HEK293 (cell line): ENCODE data around the gene ANO2.
"Not testable (repeated sequence)": the region's sequence is repeated elsewhere in the genome, so short reads cannot be mapped to it uniquely, and the experiment has no call there.

Experiments
- CTCF ChIA-PET: fragments of 350-600 bp; formaldehyde crosslinking; extraction: SDS; loops from one replicate; lab custom pipeline; 2021; ENCODE audit warnings: antibody characterized with exemption; lab: Yijun Ruan, JAX
- POLR2A ChIA-PET: fragments of 300-600 bp; formaldehyde crosslinking; extraction: SDS; loops from one replicate; lab custom pipeline; 2020; ENCODE audit warnings: antibody characterized with exemption, inconsistent platforms; lab: Yijun Ruan, JAX
- H3K27ac ChIP-seq: fragments of 200-500 bp; sonication (Bioruptor generic); 2 replicates; pipeline ENCODE4 v1.5.1; 2014; ENCODE audit warnings: low read depth, low read length, control low read depth, inconsistent platforms; ENCODE audit errors: extremely low read depth
- H3K36me3 ChIP-seq, 2 experiments: fragments of 200-500 bp in 1 of 2; sonication (Bioruptor generic) in 1 of 2; 1 replicate in 1 of 2; 2 replicates in 1 of 2; pipeline ENCODE4 v1.5.1; 2014 to 2017; ENCODE audit warnings: inconsistent platforms in 2 of 2, low read length in 2 of 2; ENCODE audit not compliant: control insufficient read depth in 2 of 2, insufficient read depth in 1 of 2
- H3K4me1 ChIP-seq: fragments of 200-500 bp; sonication (Bioruptor generic); 2 replicates; pipeline ENCODE4 v1.5.1; 2014; ENCODE audit warnings: mild to moderate bottlenecking, low read length, inconsistent platforms; ENCODE audit not compliant: control insufficient read depth, insufficient read depth
- H3K4me3 ChIP-seq: 2 replicates; pipeline ENCODE4 v1.5.1; 2011; ENCODE audit warnings: low read depth, mild to moderate bottlenecking, control low read depth, low read length, moderate library complexity
- H3K9me3 ChIP-seq: fragments of 200-500 bp; sonication (Bioruptor generic); 2 replicates; pipeline ENCODE4 v1.5.1; 2014; ENCODE audit warnings: low read depth, low read length, inconsistent platforms; ENCODE audit not compliant: control insufficient read depth, insufficient read depth
- BCL11B ChIP-seq: fragments of 450-650 bp; formaldehyde crosslinking; IDR thresholded peaks from 2 replicates; pipeline ENCODE4 v1.5.1; 2016; ENCODE audit warnings: low read depth, missing biosample characterization, missing genetic modification characterization
- RBAK ChIP-seq: fragments of 450-650 bp; formaldehyde crosslinking; IDR thresholded peaks from 2 replicates; pipeline ENCODE4 v1.5.1; 2016; ENCODE audit warnings: missing biosample characterization, missing genetic modification characterization
- SCRT2 ChIP-seq: fragments of 450-650 bp; formaldehyde crosslinking; IDR thresholded peaks from 2 replicates; pipeline ENCODE4 v1.5.1; 2016; ENCODE audit warnings: missing biosample characterization, missing genetic modification characterization
- SETDB1 ChIP-seq: IDR thresholded peaks from one replicate; pipeline ENCODE4 v1.6.1; 2017; ENCODE audit warnings: mild to moderate bottlenecking, low read length, moderate library complexity, mixed read lengths; ENCODE audit not compliant: insufficient read length
- ZBTB20 ChIP-seq: fragments of 450-650 bp; formaldehyde crosslinking; IDR thresholded peaks from 2 replicates; pipeline ENCODE4 v1.5.1; 2016; ENCODE audit warnings: missing biosample characterization, missing genetic modification characterization
- ZBTB21 ChIP-seq: fragments of 450-650 bp; formaldehyde crosslinking; IDR thresholded peaks from 2 replicates; pipeline ENCODE4 v1.5.1; 2017; ENCODE audit warnings: missing biosample characterization, missing genetic modification characterization
- ZFHX2 ChIP-seq: fragments of 450-650 bp; formaldehyde crosslinking; conservative IDR thresholded peaks from 2 replicates; pipeline ENCODE4 v1.5.1; 2016; ENCODE audit warnings: missing biosample characterization, missing genetic modification characterization
- ZNF140 ChIP-seq: fragments of 450-650 bp; formaldehyde crosslinking; IDR thresholded peaks from 2 replicates; pipeline ENCODE4 v1.5.1; 2016; ENCODE audit warnings: missing biosample characterization, missing genetic modification characterization
- ZNF175 ChIP-seq: fragments of 450-650 bp; formaldehyde crosslinking; IDR thresholded peaks from 2 replicates; pipeline ENCODE4 v1.5.1; 2016; ENCODE audit warnings: missing biosample characterization, missing genetic modification characterization
- ZNF184 ChIP-seq: fragments of 450-650 bp; IDR thresholded peaks from 2 replicates; pipeline ENCODE4 v1.5.1; 2018; ENCODE audit warnings: missing biosample characterization, mild to moderate bottlenecking, missing genetic modification characterization
- ZNF423 ChIP-seq: fragments of 450-650 bp; formaldehyde crosslinking; IDR thresholded peaks from 2 replicates; pipeline ENCODE4 v1.5.1; 2016; ENCODE audit warnings: missing biosample characterization, missing genetic modification characterization
- ZNF501 ChIP-seq: fragments of 450-650 bp; formaldehyde crosslinking; IDR thresholded peaks from 2 replicates; pipeline ENCODE4 v1.5.1; 2016; ENCODE audit warnings: missing biosample characterization, missing genetic modification characterization
- ZNF623 ChIP-seq: fragments of 450-650 bp; formaldehyde crosslinking; IDR thresholded peaks from 2 replicates; pipeline ENCODE4 v1.5.1; 2016; ENCODE audit warnings: missing biosample characterization, missing genetic modification characterization
- ZNF768 ChIP-seq: fragments of 450-650 bp; formaldehyde crosslinking; IDR thresholded peaks from 2 replicates; pipeline ENCODE4 v1.5.1; 2018; ENCODE audit warnings: missing biosample characterization, mild to moderate bottlenecking, missing genetic modification characterization
- ZNF843 ChIP-seq: fragments of 450-650 bp; formaldehyde crosslinking; IDR thresholded peaks from 2 replicates; pipeline ENCODE4 v1.5.1; 2016; ENCODE audit warnings: missing biosample characterization, missing genetic modification characterization
- ZSCAN16 ChIP-seq: fragments of 450-650 bp; formaldehyde crosslinking; IDR thresholded peaks from 2 replicates; pipeline ENCODE4 v1.5.1; 2016; ENCODE audit warnings: missing biosample characterization, missing genetic modification characterization
- TF ChIP-seq, protein P1 (sequence below): fragments of 450-650 bp; formaldehyde crosslinking; conservative IDR thresholded peaks from 2 replicates; pipeline ENCODE4 v1.5.1; 2016; ENCODE audit warnings: low read depth, missing biosample characterization, missing genetic modification characterization
- TF ChIP-seq, protein P2 (sequence below): fragments of 450-650 bp; formaldehyde crosslinking; IDR thresholded peaks from 2 replicates; pipeline ENCODE4 v1.5.1; 2016; ENCODE audit warnings: missing biosample characterization, missing genetic modification characterization
- TF ChIP-seq, protein P3 (sequence below): fragments of 450-650 bp; formaldehyde crosslinking; IDR thresholded peaks from 2 replicates; pipeline ENCODE4 v1.5.1; 2016; ENCODE audit warnings: missing biosample characterization, missing genetic modification characterization
- TF ChIP-seq, protein P4 (sequence below): fragments of 450-650 bp; IDR thresholded peaks from 2 replicates; pipeline ENCODE4 v1.5.1; 2018; ENCODE audit warnings: missing biosample characterization, missing genetic modification characterization
- TF ChIP-seq, protein P5 (sequence below): fragments of 450-650 bp; formaldehyde crosslinking; IDR thresholded peaks from 2 replicates; pipeline ENCODE4 v1.5.1; 2016; ENCODE audit warnings: missing biosample characterization, missing genetic modification characterization

The ANO2 gene

DNA sequence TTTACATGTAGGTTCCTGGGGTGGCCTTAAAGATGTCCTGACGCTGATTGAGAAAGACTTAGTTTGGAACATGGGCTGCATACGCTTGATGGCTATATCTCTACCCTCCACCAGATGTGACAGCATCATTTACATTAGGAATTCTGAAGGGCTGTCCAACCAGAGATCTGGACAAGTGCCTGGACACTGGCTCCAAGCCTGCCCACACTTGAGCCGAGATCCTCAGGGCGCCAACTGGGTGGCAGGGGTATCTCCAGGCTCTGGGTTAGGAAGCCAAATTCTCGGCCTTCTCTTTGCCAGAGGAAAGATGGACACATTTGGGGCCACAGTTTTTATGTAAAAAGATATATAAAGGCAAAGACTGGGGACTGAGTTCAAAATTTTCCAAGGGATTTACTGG, 266.9 kb downstream of the ANO2 start (continued):
- TF ChIP-seq, protein P1, sequence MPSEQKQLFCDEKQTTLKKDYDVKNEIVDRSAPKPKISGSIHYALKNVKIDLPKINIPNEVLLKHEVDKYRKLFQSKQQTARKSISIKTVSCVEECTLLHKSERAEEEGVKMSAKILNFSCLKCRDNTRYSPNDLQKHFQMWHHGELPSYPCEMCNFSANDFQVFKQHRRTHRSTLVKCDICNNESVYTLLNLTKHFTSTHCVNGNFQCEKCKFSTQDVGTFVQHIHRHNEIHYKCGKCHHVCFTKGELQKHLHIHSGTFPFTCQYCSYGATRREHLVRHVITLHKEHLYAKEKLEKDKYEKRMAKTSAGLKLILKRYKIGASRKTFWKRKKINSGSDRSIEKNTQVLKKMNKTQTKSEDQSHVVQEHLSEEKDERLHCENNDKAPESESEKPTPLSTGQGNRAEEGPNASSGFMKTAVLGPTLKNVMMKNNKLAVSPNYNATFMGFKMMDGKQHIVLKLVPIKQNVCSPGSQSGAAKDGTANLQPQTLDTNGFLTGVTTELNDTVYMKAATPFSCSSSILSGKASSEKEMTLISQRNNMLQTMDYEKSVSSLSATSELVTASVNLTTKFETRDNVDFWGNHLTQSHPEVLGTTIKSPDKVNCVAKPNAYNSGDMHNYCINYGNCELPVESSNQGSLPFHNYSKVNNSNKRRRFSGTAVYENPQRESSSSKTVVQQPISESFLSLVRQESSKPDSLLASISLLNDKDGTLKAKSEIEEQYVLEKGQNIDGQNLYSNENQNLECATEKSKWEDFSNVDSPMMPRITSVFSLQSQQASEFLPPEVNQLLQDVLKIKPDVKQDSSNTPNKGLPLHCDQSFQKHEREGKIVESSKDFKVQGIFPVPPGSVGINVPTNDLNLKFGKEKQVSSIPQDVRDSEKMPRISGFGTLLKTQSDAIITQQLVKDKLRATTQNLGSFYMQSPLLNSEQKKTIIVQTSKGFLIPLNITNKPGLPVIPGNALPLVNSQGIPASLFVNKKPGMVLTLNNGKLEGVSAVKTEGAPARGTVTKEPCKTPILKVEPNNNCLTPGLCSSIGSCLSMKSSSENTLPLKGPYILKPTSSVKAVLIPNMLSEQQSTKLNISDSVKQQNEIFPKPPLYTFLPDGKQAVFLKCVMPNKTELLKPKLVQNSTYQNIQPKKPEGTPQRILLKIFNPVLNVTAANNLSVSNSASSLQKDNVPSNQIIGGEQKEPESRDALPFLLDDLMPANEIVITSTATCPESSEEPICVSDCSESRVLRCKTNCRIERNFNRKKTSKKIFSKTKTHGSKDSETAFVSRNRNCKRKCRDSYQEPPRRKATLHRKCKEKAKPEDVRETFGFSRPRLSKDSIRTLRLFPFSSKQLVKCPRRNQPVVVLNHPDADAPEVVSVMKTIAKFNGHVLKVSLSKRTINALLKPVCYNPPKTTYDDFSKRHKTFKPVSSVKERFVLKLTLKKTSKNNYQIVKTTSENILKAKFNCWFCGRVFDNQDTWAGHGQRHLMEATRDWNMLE (tag by site-specific recombination): no peak
- no peak for TF ChIP-seq ZNF843
- TF ChIP-seq, protein P2, sequence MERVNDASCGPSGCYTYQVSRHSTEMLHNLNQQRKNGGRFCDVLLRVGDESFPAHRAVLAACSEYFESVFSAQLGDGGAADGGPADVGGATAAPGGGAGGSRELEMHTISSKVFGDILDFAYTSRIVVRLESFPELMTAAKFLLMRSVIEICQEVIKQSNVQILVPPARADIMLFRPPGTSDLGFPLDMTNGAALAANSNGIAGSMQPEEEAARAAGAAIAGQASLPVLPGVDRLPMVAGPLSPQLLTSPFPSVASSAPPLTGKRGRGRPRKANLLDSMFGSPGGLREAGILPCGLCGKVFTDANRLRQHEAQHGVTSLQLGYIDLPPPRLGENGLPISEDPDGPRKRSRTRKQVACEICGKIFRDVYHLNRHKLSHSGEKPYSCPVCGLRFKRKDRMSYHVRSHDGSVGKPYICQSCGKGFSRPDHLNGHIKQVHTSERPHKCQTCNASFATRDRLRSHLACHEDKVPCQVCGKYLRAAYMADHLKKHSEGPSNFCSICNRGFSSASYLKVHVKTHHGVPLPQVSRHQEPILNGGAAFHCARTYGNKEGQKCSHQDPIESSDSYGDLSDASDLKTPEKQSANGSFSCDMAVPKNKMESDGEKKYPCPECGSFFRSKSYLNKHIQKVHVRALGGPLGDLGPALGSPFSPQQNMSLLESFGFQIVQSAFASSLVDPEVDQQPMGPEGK (tag by site-specific recombination): no peak
- no peak for TF ChIP-seq ZBTB20 (tag by site-specific recombination)

DNA sequence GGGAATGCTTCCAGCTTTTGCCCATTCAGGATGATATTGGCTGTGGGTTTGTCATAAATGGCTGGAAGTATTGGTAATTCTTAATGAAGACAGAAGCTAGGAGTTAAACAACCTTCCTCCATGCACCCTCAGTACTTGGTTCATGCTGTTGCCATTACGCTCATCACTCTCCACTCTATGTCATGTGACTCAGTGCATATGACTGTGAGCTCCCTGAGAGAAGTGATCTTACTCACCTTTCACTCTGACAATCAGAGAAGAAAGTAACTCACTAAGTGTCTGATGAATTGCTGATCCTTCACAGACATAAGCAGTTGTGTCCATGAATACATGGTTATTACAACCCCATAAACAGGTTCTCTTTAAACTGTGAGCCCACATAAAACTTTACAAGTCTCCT, 275.4 kb downstream of the ANO2 start:
- H3K9me3 ChIP-seq, CTCF ChIA-PET, H3K36me3 ChIP-seq, POLR2A ChIA-PET, H3K27ac ChIP-seq, H3K4me3 ChIP-seq, H3K4me1 ChIP-seq: not testable (repeated sequence)

DNA sequence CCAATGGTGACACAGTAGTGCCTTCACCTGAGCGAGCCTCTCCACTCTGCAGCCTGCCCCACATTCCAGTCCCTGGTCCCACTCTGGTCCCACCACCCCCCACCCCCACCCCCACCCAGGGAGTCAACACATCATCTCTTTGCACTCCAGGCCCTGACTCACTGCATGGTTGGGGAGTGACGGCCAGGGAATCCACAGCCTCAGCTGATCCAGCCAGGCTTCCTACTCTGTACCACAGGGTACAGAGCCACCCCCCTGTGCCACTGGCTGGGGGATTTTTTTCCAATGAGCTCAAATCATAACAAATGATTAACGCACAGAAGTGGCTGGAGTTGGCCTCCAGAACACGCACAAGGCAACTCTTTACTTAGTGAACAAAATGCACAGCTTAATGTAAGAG, 279.4 kb downstream of the ANO2 start:
- no peak for TF ChIP-seq ZNF768
- no peak for TF ChIP-seq ZBTB21 (tag by site-specific recombination)
- TF ChIP-seq, protein P3, sequence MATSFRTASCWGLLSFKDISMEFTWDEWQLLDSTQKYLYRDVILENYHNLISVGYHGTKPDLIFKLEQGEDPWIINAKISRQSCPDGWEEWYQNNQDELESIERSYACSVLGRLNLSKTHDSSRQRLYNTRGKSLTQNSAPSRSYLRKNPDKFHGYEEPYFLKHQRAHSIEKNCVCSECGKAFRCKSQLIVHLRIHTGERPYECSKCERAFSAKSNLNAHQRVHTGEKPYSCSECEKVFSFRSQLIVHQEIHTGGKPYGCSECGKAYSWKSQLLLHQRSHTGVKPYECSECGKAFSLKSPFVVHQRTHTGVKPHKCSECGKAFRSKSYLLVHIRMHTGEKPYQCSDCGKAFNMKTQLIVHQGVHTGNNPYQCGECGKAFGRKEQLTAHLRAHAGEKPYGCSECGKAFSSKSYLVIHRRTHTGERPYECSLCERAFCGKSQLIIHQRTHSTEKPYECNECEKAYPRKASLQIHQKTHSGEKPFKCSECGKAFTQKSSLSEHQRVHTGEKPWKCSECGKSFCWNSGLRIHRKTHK: no peak
- TF ChIP-seq SETDB1: no peak
- TF ChIP-seq ZNF175 (tag by site-specific recombination): no peak
- no peak for TF ChIP-seq ZNF184 (tag by site-specific recombination)
- TF ChIP-seq, protein P4, sequence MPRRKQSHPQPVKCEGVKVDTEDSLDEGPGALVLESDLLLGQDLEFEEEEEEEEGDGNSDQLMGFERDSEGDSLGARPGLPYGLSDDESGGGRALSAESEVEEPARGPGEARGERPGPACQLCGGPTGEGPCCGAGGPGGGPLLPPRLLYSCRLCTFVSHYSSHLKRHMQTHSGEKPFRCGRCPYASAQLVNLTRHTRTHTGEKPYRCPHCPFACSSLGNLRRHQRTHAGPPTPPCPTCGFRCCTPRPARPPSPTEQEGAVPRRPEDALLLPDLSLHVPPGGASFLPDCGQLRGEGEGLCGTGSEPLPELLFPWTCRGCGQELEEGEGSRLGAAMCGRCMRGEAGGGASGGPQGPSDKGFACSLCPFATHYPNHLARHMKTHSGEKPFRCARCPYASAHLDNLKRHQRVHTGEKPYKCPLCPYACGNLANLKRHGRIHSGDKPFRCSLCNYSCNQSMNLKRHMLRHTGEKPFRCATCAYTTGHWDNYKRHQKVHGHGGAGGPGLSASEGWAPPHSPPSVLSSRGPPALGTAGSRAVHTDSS (tag by site-specific recombination): no peak
- TF ChIP-seq, protein P5, sequence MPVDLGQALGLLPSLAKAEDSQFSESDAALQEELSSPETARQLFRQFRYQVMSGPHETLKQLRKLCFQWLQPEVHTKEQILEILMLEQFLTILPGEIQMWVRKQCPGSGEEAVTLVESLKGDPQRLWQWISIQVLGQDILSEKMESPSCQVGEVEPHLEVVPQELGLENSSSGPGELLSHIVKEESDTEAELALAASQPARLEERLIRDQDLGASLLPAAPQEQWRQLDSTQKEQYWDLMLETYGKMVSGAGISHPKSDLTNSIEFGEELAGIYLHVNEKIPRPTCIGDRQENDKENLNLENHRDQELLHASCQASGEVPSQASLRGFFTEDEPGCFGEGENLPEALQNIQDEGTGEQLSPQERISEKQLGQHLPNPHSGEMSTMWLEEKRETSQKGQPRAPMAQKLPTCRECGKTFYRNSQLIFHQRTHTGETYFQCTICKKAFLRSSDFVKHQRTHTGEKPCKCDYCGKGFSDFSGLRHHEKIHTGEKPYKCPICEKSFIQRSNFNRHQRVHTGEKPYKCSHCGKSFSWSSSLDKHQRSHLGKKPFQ (tag by site-specific recombination): no peak
- no peak for TF ChIP-seq ZNF140 (tag by site-specific recombination)
- no peak for TF ChIP-seq ZFHX2
- no peak for TF ChIP-seq ZNF501 (tag by site-specific recombination)
- TF ChIP-seq BCL11B (tag by site-specific recombination): no peak
- TF ChIP-seq ZNF423 (tag by site-specific recombination): no peak
- TF ChIP-seq RBAK (tag by site-specific recombination): no peak
- no peak for TF ChIP-seq SCRT2 (tag by site-specific recombination)
- TF ChIP-seq ZSCAN16: no peak
- no peak for TF ChIP-seq ZNF623
- Histone ChIP-seq H3K36me3 (no peaks in the 10 kb centered on the region), H3K4me1 (no peaks in the 10 kb centered on the region), H3K27ac (no peak overlapping the region), H3K4me3 (no peak overlapping the region), H3K9me3 (no peaks in the 10 kb centered on the region)
- ChIA-PET POLR2A (no interaction called here), CTCF (interaction anchor here (1.4 kb wide), 1 partner anchor 16 kb away, joined by 5 read pairs; no protein-coding TSS in a partner anchor)
